ENCODE data around the gene SLC40A1.

Gene SLC40A1, protein sequence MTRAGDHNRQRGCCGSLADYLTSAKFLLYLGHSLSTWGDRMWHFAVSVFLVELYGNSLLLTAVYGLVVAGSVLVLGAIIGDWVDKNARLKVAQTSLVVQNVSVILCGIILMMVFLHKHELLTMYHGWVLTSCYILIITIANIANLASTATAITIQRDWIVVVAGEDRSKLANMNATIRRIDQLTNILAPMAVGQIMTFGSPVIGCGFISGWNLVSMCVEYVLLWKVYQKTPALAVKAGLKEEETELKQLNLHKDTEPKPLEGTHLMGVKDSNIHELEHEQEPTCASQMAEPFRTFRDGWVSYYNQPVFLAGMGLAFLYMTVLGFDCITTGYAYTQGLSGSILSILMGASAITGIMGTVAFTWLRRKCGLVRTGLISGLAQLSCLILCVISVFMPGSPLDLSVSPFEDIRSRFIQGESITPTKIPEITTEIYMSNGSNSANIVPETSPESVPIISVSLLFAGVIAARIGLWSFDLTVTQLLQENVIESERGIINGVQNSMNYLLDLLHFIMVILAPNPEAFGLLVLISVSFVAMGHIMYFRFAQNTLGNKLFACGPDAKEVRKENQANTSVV

DNA sequence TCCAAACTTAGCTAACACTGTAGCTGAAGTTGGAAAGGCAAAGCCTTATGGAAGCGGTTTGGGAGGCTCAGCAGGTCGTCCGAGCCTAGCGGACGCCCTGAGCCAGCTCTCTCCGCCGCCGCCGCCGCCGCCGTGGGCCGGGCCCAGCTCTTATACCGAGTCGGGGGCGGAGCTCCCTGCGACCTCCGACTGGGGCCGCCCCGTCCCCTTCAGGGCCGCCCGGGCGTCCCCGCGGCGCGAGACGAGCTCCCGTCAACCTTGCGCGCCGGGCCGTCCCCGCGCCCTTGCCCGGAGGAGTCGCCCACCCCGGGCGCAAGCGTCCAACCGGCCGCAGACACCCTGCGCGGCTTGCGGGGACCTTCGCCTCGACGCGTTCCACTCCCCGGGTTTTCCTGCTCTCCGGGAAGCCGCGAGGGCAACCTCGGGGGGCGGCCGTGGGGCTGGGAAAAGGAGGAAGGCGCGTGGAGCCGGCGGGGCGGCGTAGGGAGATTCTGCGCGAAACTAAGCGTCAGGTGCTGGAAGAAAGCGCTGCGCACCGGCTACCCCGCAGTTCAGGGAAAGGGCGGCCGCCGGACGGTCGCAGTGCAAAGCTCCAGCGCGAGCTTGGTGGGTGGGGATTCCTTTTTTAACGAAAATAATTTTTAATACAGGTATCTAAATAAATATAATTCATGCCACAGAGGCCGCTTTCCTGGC is at the start of gene SLC40A1:
SLC40A1 (minus strand) TSS at position 129 of the 696 bp plus-strand sequence. CDS start 326 bp downstream, outside the sequence.
- TF ChIP-seq, protein P1, sequence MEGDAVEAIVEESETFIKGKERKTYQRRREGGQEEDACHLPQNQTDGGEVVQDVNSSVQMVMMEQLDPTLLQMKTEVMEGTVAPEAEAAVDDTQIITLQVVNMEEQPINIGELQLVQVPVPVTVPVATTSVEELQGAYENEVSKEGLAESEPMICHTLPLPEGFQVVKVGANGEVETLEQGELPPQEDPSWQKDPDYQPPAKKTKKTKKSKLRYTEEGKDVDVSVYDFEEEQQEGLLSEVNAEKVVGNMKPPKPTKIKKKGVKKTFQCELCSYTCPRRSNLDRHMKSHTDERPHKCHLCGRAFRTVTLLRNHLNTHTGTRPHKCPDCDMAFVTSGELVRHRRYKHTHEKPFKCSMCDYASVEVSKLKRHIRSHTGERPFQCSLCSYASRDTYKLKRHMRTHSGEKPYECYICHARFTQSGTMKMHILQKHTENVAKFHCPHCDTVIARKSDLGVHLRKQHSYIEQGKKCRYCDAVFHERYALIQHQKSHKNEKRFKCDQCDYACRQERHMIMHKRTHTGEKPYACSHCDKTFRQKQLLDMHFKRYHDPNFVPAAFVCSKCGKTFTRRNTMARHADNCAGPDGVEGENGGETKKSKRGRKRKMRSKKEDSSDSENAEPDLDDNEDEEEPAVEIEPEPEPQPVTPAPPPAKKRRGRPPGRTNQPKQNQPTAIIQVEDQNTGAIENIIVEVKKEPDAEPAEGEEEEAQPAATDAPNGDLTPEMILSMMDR (IDR thresholded peaks at IDR 0.05): no peak

DNA sequence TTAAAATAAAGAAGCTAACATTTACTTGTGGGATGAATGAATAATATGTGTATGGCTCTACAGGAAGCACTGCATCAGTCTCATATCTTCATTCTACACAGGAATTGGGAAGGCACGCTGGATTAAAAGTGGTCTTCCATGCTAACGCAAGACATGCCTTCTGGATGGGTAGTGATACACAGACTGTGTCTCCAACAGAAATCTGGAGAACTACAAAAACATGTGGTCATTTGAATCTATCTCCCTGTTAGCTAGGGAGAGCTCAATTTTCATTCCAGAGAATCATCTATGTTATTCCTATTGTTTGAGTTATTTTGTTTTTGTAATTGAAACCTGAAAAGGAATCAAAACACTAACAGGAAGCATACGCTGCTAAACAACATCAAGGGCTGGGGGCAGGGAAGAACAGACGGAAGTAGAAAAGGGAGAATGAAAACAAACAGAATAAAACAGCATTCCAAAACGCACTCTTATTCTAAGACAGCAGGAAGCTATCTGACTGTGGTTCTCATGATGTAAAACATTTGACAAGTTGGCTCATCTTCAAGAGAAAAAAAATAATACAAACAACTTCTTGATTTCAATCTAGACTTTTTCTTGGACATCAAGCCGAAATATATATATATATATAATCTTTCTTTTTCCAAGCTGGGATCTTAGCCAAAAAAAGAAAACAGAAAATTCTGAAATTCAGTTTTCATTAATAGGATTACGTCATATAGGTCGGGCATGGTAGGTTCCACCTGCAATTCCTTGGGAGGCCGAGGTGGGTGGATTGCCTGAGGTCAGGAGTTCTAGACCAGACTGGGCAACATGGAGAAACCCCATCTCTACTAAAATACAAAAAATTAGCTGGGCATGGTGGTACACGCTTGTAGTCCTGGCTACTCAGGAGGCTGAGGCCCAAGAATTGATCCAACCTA is 49.2 kb upstream of the SLC40A1 start:
- TF ChIP-seq, protein P1 (IDR thresholded peaks at IDR 0.05): no peak

DNA sequence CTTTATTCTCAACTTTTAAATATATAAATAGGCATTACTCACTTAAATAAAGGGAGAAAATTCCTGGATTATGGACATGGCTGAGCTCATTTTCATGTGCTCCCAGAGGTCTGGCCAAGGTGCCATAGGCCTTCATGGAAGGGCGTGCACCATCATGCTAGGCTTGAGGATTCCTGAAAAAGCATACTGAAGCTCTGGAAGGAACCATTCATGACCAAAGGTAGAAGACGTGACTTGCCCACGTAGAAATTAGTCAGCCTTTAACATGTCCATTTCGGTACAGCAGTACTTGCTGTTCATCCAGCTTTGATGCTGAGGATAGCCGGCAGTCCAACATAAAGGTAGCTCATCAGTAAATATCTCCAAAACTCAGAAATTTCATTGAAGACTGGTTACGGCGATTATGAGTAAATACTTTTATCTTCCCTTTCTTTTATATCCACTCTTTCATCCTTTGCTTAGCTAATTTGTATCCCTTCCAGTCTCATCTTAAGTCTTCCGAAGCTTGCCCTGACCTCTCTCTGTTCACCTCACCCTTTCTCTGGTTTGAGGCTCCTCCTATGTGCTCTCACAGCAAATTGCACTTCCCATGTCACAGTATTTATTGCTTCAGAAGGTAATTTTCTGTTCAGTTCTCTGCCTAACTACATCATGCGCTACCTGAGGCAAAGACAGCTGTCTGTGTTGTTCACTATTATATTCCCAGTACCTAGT is 48.4 kb upstream of the SLC40A1 start:
- TF ChIP-seq, protein P1 (IDR thresholded peaks at IDR 0.05): no peak

DNA sequence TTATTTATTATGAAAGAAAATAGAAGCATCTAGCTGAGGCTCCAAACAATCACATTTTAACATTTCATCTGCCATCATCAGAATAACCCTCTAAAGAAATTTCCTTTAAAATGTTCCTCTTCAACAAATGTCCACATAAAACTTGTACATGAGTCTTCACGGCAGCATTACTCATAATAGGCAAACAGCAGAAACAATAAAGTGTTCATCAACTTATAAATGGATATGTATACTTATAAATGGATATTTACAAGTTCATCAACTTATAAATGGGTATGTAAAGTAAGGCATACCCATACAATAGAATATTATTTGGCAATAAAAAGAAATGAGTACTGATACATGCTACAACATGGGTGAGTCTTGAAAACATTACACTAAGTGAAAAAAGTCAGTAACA is 47.2 kb upstream of the SLC40A1 start:
- TF ChIP-seq, protein P1 (IDR thresholded peaks at IDR 0.05): no peak

GRCh38 chr2:189625636-189626035 is 45.0 kb upstream of the SLC40A1 start:
- TF ChIP-seq, protein P1 (IDR thresholded peaks at IDR 0.05): no peak

- TF ChIP-seq, protein P1 (IDR thresholded peaks at IDR 0.05): no peak
Measured at GRCh38 chr2:189624648-189625355, 44.2 kb upstream of the SLC40A1 start.

Measured in LNCAP (cell line).